RWPE2 (cell line): ENCODE data around the gene SH3D19.

Source experiments
- ATAC-seq: fragments of 200-7000 bp; cut with Tn5 transposase; 3 replicates; pipeline ENCODE4 v1.9.1; 2021; ENCODE audit warnings: low read depth
- DNase-seq: peaks from one replicate; pipeline ENCODE4 v3.0.0-alpha.2; 2020; ENCODE audit warnings: low spot score
- H3K27ac ChIP-seq: fragments of 450-650 bp; 2 replicates; pipeline ENCODE4 v1.5.1; 2017; ENCODE audit warnings: mild to moderate bottlenecking; ENCODE audit not compliant: poor library complexity, severe bottlenecking
- H3K27me3 ChIP-seq: fragments of 250-450 bp; sonication (Bioruptor Pico); 2 replicates; pipeline ENCODE4 v1.5.1; 2021; ENCODE audit warnings: mild to moderate bottlenecking, moderate library complexity; ENCODE audit not compliant: insufficient read depth, poor library complexity, severe bottlenecking
- H3K36me3 ChIP-seq: fragments of 250-450 bp; sonication (Bioruptor Pico); 2 replicates; pipeline ENCODE4 v1.5.1; 2020; ENCODE audit warnings: low read depth, mild to moderate bottlenecking, moderate library complexity
- H3K4me1 ChIP-seq: fragments of 250-450 bp; sonication (Bioruptor Pico); 2 replicates; pipeline ENCODE4 v1.5.1; 2021; ENCODE audit warnings: mild to moderate bottlenecking, moderate library complexity; ENCODE audit not compliant: insufficient read depth, poor library complexity, severe bottlenecking
- H3K4me3 ChIP-seq: fragments of 250-450 bp; sonication (Bioruptor Pico); 2 replicates; pipeline ENCODE4 v1.5.1; 2021; ENCODE audit warnings: mild to moderate bottlenecking, moderate library complexity; ENCODE audit not compliant: severe bottlenecking
- H3K9me3 ChIP-seq: fragments of 250-450 bp; sonication (Bioruptor Pico); 2 replicates; pipeline ENCODE4 v1.5.1; 2021; ENCODE audit warnings: mild to moderate bottlenecking, moderate library complexity; ENCODE audit not compliant: severe bottlenecking
- CTCF ChIP-seq: fragments of 450-650 bp; IDR thresholded peaks from one replicate; pipeline ENCODE4 v1.5.1; 2017; ENCODE audit warnings: mild to moderate bottlenecking, moderate library complexity; ENCODE audit not compliant: poor library complexity, severe bottlenecking

SH3D19 gene

GRCh38 chr4:151129796-151130195, 195.6 kb downstream of the SH3D19 start:
- Histone ChIP-seq H3K4me1 (no peaks in the 10 kb centered on the region), H3K36me3 (peaks cover 66% of the 10 kb centered on the region), H3K4me3 (no peak overlapping the region), H3K27ac (no peak overlapping the region), H3K27me3 (no peaks in the 10 kb centered on the region), H3K9me3 (no peaks in the 10 kb centered on the region)
- DNase-seq (no peak), ATAC-seq (no peak)
- no peak for TF ChIP-seq CTCF

- TF ChIP-seq CTCF, result peak; percentile 92
- Histone ChIP-seq H3K36me3 (peaks cover 36% of the 10 kb centered on the region), H3K27ac (no peak overlapping the region), H3K9me3 (no peaks in the 10 kb centered on the region), H3K4me1 (no peaks in the 10 kb centered on the region), H3K27me3 (no peaks in the 10 kb centered on the region), H3K4me3 (no peak overlapping the region)
- ATAC-seq (peak; percentile 55), DNase-seq (no peak)
Observed at GRCh38 chr4:151117371-151117962, 207.9 kb downstream of the SH3D19 start.

GRCh38 chr4:151114986-151115385, 210.4 kb downstream of the SH3D19 start:
- ATAC-seq (no peak), DNase-seq (no peak)
- no peak overlapping the region for H3K4me3 ChIP-seq
- no peaks in the 10 kb centered on the region for H3K4me1 ChIP-seq
- no peak for TF ChIP-seq CTCF
- H3K9me3 ChIP-seq, result no peaks in the 10 kb centered on the region
- no peaks in the 10 kb centered on the region for H3K27me3 ChIP-seq
- H3K36me3 ChIP-seq, result peaks cover 28% of the 10 kb centered on the region
- no peak overlapping the region for H3K27ac ChIP-seq

- TF ChIP-seq CTCF, result no peak
- no peaks in the 10 kb centered on the region for H3K27me3 ChIP-seq
- no peak for ATAC-seq
Observed at GRCh38 chr4:151114338-151114737, 211.1 kb downstream of the SH3D19 start.

GRCh38 chr4:151110236-151110635, 215.2 kb downstream of the SH3D19 start:
- Histone ChIP-seq H3K27me3 (no peaks in the 10 kb centered on the region), H3K9me3 (no peaks in the 10 kb centered on the region), H3K36me3 (peaks cover 47% of the 10 kb centered on the region), H3K27ac (no peak overlapping the region), H3K4me3 (no peak overlapping the region), H3K4me1 (no peaks in the 10 kb centered on the region)
- ATAC-seq, result no peak
- no peak for TF ChIP-seq CTCF
- DNase-seq, result no peak

More at GRCh38 chr4:151114338-151114737, 211.1 kb downstream of the SH3D19 start:
- H3K4me1 ChIP-seq, result no peaks in the 10 kb centered on the region
- H3K36me3 ChIP-seq, result peaks cover 30% of the 10 kb centered on the region
- no peak overlapping the region for H3K27ac ChIP-seq
- H3K4me3 ChIP-seq, result no peak overlapping the region
- no peaks in the 10 kb centered on the region for H3K9me3 ChIP-seq
- no peak for DNase-seq
